Uterus (tissue), 2 donors: ENCODE data around the gene PFKFB3.

Source experiments
- POLR2A ChIP-seq, 2 donors: fragments of 450-650 bp; IDR thresholded peaks; one replicate each; pipeline ENCODE4 v1.6.1; 2016; ENCODE audit warnings: antibody characterized with exemption in 2 of 2, mild to moderate bottlenecking in 1 of 2, moderate library complexity in 1 of 2
- TF ChIP-seq, protein P1 (sequence below), 4 experiments: fragments of 200-600 bp in 2 of 4; fragments of 450-650 bp in 2 of 4; sonication (generic) in 2 of 4; IDR thresholded peaks; one replicate each; pipeline ENCODE4 v1.5.1; 2016 to 2019; ENCODE audit warnings: antibody characterized with exemption in 4 of 4, mild to moderate bottlenecking in 2 of 4, moderate library complexity in 1 of 4

DNA sequence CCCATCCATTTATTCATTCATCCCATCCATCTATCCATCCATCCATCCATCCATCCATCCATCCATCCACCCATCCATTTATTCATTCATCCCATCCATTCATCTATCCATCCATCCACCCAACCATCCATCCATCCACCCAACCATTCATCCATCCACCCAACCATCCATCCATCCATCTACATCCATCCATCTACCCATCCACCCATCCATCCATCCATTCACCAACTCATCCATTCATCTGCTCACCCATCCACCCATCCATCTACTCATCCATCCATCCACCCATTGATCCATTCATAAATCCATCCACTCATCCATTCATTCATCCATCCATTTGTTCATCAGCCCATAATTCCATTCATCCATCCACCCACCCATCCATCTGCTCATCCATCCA is 56.4 kb downstream of the PFKFB3 start:
- TF ChIP-seq, protein P1, sequence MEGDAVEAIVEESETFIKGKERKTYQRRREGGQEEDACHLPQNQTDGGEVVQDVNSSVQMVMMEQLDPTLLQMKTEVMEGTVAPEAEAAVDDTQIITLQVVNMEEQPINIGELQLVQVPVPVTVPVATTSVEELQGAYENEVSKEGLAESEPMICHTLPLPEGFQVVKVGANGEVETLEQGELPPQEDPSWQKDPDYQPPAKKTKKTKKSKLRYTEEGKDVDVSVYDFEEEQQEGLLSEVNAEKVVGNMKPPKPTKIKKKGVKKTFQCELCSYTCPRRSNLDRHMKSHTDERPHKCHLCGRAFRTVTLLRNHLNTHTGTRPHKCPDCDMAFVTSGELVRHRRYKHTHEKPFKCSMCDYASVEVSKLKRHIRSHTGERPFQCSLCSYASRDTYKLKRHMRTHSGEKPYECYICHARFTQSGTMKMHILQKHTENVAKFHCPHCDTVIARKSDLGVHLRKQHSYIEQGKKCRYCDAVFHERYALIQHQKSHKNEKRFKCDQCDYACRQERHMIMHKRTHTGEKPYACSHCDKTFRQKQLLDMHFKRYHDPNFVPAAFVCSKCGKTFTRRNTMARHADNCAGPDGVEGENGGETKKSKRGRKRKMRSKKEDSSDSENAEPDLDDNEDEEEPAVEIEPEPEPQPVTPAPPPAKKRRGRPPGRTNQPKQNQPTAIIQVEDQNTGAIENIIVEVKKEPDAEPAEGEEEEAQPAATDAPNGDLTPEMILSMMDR (IDR thresholded peaks at IDR 0.05) = no peak
- no peak for TF ChIP-seq POLR2A (IDR thresholded peaks at IDR 0.05)
